Thoracic aorta (tissue), 2 donors: ENCODE measurements around the gene ZNF22. TPM values are rescaled to one million over a fixed set of nuclear protein-coding genes. Genes with fewer than 3 reads are reported as not detected.
A peak's percentile ranks its signal among the peaks of the same experiment; 100 is the strongest.
"Not testable (repeated sequence)": the region's sequence is repeated elsewhere in the genome, so short reads cannot be mapped to it uniquely, and the experiment has no call there.

Experiments
- ATAC-seq: fragments of 150-250 bp; one replicate; pipeline ENCODE4 v1.8.0; 2017; ENCODE audit warnings: low read depth; ENCODE audit not compliant: insufficient number of reproducible peaks, low FRiP score
- DNase-seq: peaks from one replicate; pipeline ENCODE4 v3.0.0-alpha.2; 2020; ENCODE audit warnings: low spot score
- H3K27ac ChIP-seq, 2 donors: fragments of 200-600 bp; sonication (generic); 1 replicate in 1 of 2; 2 replicates in 1 of 2; pipeline ENCODE4 v1.5.1; 2016; ENCODE audit warnings: mild to moderate bottlenecking in 2 of 2, moderate library complexity in 2 of 2
- H3K27me3 ChIP-seq: fragments of 200-600 bp; sonication (generic); replicated peaks from 2 replicates; pipeline ENCODE4 v1.6.0; 2016; ENCODE audit warnings: mild to moderate bottlenecking; ENCODE audit not compliant: insufficient read depth
- H3K36me3 ChIP-seq: fragments of 200-600 bp; sonication (generic); one replicate; pipeline ENCODE4 v1.5.1; 2016
- H3K4me1 ChIP-seq, 2 donors: fragments of 200-600 bp; sonication (generic); 1 replicate in 1 of 2; 2 replicates in 1 of 2; pipeline versions ENCODE4 v1.5.1 to v1.6.0; 2016; ENCODE audit warnings: low read depth in 2 of 2, mild to moderate bottlenecking in 1 of 2; ENCODE audit not compliant: control insufficient read depth in 1 of 2
- H3K4me3 ChIP-seq: fragments of 200-600 bp; sonication (generic); 2 replicates; pipeline ENCODE4 v1.5.1; 2016; ENCODE audit warnings: mild to moderate bottlenecking
- H3K9me3 ChIP-seq: fragments of 200-600 bp; sonication (generic); 2 replicates; pipeline ENCODE4 v1.5.1; 2016
- total RNA-seq, 2 donors: library from RNA; depleted of rRNA; stranded (reverse); fragments of >200 nt; gene quantifications; one replicate each; pipeline versions ENCODE4 v1.1.0 to v1.2.3, GENCODE V29; 2016
- TF ChIP-seq, protein P1 (sequence below): fragments of 200-600 bp; sonication (generic); IDR thresholded peaks from one replicate; pipeline ENCODE4 v1.5.1; 2019; ENCODE audit warnings: antibody characterized with exemption

Gene ZNF22
- total RNA-seq, 2 donors from 2014 or later: 16.6 to 20.7 TPM

- TF ChIP-seq, protein P1, sequence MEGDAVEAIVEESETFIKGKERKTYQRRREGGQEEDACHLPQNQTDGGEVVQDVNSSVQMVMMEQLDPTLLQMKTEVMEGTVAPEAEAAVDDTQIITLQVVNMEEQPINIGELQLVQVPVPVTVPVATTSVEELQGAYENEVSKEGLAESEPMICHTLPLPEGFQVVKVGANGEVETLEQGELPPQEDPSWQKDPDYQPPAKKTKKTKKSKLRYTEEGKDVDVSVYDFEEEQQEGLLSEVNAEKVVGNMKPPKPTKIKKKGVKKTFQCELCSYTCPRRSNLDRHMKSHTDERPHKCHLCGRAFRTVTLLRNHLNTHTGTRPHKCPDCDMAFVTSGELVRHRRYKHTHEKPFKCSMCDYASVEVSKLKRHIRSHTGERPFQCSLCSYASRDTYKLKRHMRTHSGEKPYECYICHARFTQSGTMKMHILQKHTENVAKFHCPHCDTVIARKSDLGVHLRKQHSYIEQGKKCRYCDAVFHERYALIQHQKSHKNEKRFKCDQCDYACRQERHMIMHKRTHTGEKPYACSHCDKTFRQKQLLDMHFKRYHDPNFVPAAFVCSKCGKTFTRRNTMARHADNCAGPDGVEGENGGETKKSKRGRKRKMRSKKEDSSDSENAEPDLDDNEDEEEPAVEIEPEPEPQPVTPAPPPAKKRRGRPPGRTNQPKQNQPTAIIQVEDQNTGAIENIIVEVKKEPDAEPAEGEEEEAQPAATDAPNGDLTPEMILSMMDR: peak; percentile 70
- ATAC-seq (peak; percentile 94), DNase-seq (no peak)
- Histone ChIP-seq H3K27ac (no peak overlapping the region), H3K36me3 (no peaks in the 10 kb centered on the region), H3K9me3 (no peaks in the 10 kb centered on the region), H3K27me3 (no peaks in the 10 kb centered on the region), H3K4me1 (peaks cover 0 to 4% of the 10 kb centered on the region in 2 donors), H3K4me3 (no peak overlapping the region)
These were observed 7.9 kb downstream of the ZNF22 start for GRCh38 chr10:45008524-45009161.

DNA sequence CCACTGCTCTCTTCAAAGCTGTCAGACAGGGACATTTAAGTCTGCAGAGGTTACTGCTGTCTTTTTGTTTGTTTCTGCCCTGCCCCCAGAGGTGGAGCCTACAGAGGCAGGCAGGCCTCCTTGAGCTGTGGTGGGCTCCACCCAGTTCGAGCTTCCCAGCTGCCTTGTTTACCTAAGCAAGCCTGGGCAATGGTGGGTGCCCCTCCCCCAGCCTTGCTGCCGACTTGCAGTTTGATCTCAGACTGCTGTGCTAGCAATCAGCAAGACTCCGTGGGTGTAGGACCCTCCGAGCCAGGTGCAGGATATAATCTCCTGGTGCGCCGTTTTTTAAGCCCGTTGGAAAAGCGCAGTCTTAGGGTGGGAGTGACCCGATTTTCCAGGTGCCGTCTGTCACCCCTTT is 13.8 kb downstream of the ZNF22 start:
- DNase-seq, ATAC-seq, H3K27ac ChIP-seq, H3K9me3 ChIP-seq, H3K4me3 ChIP-seq, H3K4me1 ChIP-seq, H3K36me3 ChIP-seq, H3K27me3 ChIP-seq: not testable (repeated sequence)

GRCh38 chr10:45015590-45015989 is 14.9 kb downstream of the ZNF22 start:
- H3K9me3 ChIP-seq: no peaks in the 10 kb centered on the region
- H3K36me3 ChIP-seq: no peaks in the 10 kb centered on the region
- no peak overlapping the region for H3K27ac ChIP-seq
- H3K27me3 ChIP-seq: no peaks in the 10 kb centered on the region
- H3K4me1 ChIP-seq: no peaks in the 10 kb centered on the region
- H3K4me3 ChIP-seq: no peak overlapping the region
- TF ChIP-seq, protein P1: no peak
- no peak for DNase-seq
- ATAC-seq: no peak

DNA sequence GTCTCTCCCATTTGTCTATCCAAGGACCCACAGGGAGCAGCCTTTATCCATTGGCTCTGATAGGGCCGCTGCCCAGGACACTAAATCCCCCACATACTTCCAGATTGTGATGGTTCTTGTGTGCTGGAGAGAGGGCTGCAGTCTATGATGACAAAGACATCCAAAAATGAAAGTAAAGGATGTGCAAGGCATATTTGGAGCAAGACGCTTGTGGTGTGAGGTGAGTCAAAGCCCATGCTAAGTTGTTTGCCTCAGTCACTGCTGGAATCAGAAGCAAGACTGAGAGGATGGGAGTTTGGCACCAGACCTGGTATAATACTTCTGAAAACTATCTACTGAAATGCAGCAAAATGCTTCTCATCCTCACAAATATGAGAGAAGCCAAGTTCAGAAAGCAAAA is 22.7 kb downstream of the ZNF22 start:
- no peak for DNase-seq
- no peaks in the 10 kb centered on the region for H3K36me3 ChIP-seq
- TF ChIP-seq, protein P1: no peak
- H3K27me3 ChIP-seq: no peaks in the 10 kb centered on the region
- no peak for ATAC-seq
- no peaks in the 10 kb centered on the region for H3K4me1 ChIP-seq
- no peak overlapping the region for H3K27ac ChIP-seq
- H3K9me3 ChIP-seq: peaks cover 6% of the 10 kb centered on the region
- H3K4me3 ChIP-seq: no peak overlapping the region

DNA sequence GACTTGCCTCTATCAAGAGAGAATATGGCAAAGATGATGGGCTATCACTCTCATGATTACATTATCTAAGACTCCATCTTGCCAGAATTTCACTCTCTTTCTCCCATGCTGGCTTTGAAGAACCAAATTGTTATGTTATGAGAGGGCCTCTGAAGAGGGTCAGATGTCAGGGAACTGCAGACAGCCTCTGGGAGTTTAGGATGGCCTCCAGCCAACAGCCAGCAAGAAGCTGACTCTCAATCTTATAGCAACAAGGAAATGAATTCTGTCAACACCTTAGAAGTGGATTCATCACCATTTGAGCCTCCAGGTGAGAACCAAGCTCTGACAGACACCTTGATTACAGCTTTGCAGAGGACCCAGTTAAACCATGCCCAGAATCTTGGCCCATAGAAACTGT is 33.6 kb downstream of the ZNF22 start:
- DNase-seq (no peak), ATAC-seq (no peak)
- no peak overlapping the region for H3K4me3 ChIP-seq

More for the DNA sequence above, 33.6 kb downstream of the ZNF22 start:
- TF ChIP-seq, protein P1: no peak
- Histone ChIP-seq H3K4me1 (no peaks in the 10 kb centered on the region), H3K27me3 (no peaks in the 10 kb centered on the region), H3K27ac (no peak overlapping the region), H3K36me3 (no peaks in the 10 kb centered on the region), H3K9me3 (peaks cover 6% of the 10 kb centered on the region)
